ENCODE results near the gene COX14. TPM values are rescaled to one million over a fixed set of nuclear protein-coding genes. Genes with fewer than 3 reads are reported as not detected.

COX14 gene
- total and polyA plus RNA-seq, 4 experiments from 2014 or later, result 53.3 to 354 (median 158) TPM

- H3K36me3 Mint-ChIP-seq, result peaks cover 32 to 68% of the 10 kb centered on the region in 2 donors
- no peaks in the 10 kb centered on the region for H3K27me3 Mint-ChIP-seq
- no peak for DNase-seq
- peaks cover 16% of the 10 kb centered on the region for H3K4me1 ChIP-seq (ENCODE audit: insufficient read depth, low read length)
- ChIA-PET POLR2A (ENCODE audit: partially characterized antibody) (interaction anchor here (5.0 kb wide), 1 partner anchor 10 kb away, joined by 35 read pairs; the partner anchor contains the start of gene COX14), CTCF (ENCODE audit: partially characterized antibody) (interaction anchor here (3.6 kb wide), 1 partner anchor 10 kb away, joined by 24 read pairs; the partner anchor contains the start of gene COX14)
- peaks cover 53% of the 10 kb centered on the region for H3K36me3 ChIP-seq (ENCODE audit: insufficient read depth, low read length)
- no peaks in the 10 kb centered on the region for H3K27me3 ChIP-seq (ENCODE audit: insufficient read depth, low read length)
- intact Hi-C loops (cut with micrococcal nuclease), result no loop called here
- no peak overlapping the region for H3K4me3 Mint-ChIP-seq
- no peaks in the 10 kb centered on the region for H3K9me3 Mint-ChIP-seq
- H3K4me3 ChIP-seq (ENCODE audit: low read length in 2 of 2), result no peak overlapping the region
- H3K27ac Mint-ChIP-seq, result peak overlapping the region in 3 of 7 donors; percentile 9 to 39 (median 25)
- H3K4me1 Mint-ChIP-seq, result peaks cover 26 to 51% (median 38%) of the 10 kb centered on the region in 4 donors
- H3K9me3 ChIP-seq (ENCODE audit: control insufficient read depth in 1 of 2, low read length in 2 of 2), result no peaks in the 10 kb centered on the region
- no peak overlapping the region for H3K27ac ChIP-seq (ENCODE audit: low read depth, low read length)
These were observed 9.6 kb downstream of the COX14 start for GRCh38 chr12:50121641-50122040.

- Histone ChIP-seq H3K27me3 (ENCODE audit: insufficient read depth, low read length) (no peaks in the 10 kb centered on the region), H3K27ac (ENCODE audit: low read depth, low read length) (no peak overlapping the region), H3K4me3 (ENCODE audit: low read length in 2 of 2) (no peak overlapping the region), H3K4me1 (ENCODE audit: insufficient read depth, low read length) (peaks cover 10% of the 10 kb centered on the region), H3K9me3 (ENCODE audit: control insufficient read depth in 1 of 2, low read length in 2 of 2) (no peaks in the 10 kb centered on the region), H3K36me3 (ENCODE audit: insufficient read depth, low read length) (peaks cover 58% of the 10 kb centered on the region)
- no peaks in the 10 kb centered on the region for H3K27me3 Mint-ChIP-seq
- intact Hi-C loops (cut with micrococcal nuclease), result no loop called here
- ChIA-PET CTCF (ENCODE audit: partially characterized antibody) (interaction anchor here (0.7 to 3.6 kb wide), 2 partner anchors 12 to 36 kb away, joined by 3 to 24 read pairs; partner anchors contain the start of gene COX14), POLR2A (ENCODE audit: partially characterized antibody) (interaction anchor here (5.0 kb wide), 1 partner anchor 11 kb away, joined by 35 read pairs; the partner anchor contains the start of gene COX14)
- peak overlapping the region in 1 of 7 donors; percentile 29 for H3K27ac Mint-ChIP-seq
- H3K4me1 Mint-ChIP-seq, result peaks cover 29 to 48% (median 37%) of the 10 kb centered on the region in 4 donors
- H3K4me3 Mint-ChIP-seq, result no peak overlapping the region
- no peak for DNase-seq
- no peaks in the 10 kb centered on the region for H3K9me3 Mint-ChIP-seq
- H3K36me3 Mint-ChIP-seq, result peaks cover 35 to 75% of the 10 kb centered on the region in 2 donors
These were observed 11.2 kb downstream of the COX14 start for GRCh38 chr12:50123203-50123602.

DNA sequence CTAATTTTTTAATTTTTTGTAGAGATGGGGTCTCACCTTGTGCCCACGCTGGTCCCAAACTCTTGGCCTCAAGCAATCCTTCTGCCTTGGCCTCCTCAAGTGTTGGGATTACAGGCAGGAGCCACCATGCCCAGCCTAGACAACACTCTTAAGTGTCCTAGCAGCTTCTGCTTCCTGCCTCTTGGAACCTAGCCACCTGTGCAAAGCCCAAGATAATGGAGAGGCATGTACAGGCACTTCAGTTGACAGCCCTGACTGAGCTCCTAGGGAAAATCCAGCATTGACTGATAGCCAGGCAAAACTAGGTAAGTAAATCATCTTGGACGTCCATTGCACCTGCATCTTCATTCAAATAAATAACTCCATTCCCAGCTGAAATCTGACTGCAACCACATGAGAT is 15.5 kb downstream of the COX14 start:
- no peaks in the 10 kb centered on the region for H3K27me3 ChIP-seq (ENCODE audit: insufficient read depth, low read length)
- intact Hi-C loops (cut with micrococcal nuclease), result no loop called here
- H3K36me3 ChIP-seq (ENCODE audit: insufficient read depth, low read length), result peaks cover 40% of the 10 kb centered on the region
- no peak for DNase-seq
- ChIA-PET CTCF (ENCODE audit: partially characterized antibody) (interaction anchor here (1.1 to 6.4 kb wide), 4 partner anchors 16 to 160 kb away, joined by 3 to 58 read pairs (median 6); partner anchors contain the start of gene COX14), POLR2A (ENCODE audit: partially characterized antibody) (interaction anchor here (4.7 kb wide), 1 partner anchor 16 kb away, joined by 28 read pairs; the partner anchor contains the start of gene COX14)
- Mint-ChIP-seq H3K27ac (peak overlapping the region in 3 of 7 donors; percentile 43 to 84 (median 45)), H3K36me3 (peaks cover 47 to 71% of the 10 kb centered on the region in 2 donors), H3K4me1 (peaks cover 20 to 36% (median 25%) of the 10 kb centered on the region in 4 donors), H3K4me3 (no peak overlapping the region), H3K9me3 (no peaks in the 10 kb centered on the region), H3K27me3 (no peaks in the 10 kb centered on the region)
- peaks cover 3% of the 10 kb centered on the region for H3K4me1 ChIP-seq (ENCODE audit: insufficient read depth, low read length)
- no peak overlapping the region for H3K4me3 ChIP-seq (ENCODE audit: low read length in 2 of 2)
- no peaks in the 10 kb centered on the region for H3K9me3 ChIP-seq (ENCODE audit: control insufficient read depth in 1 of 2, low read length in 2 of 2)
- no peak overlapping the region for H3K27ac ChIP-seq (ENCODE audit: low read depth, low read length)

GRCh38 chr12:50129290-50129689 is 17.3 kb downstream of the COX14 start:
- no peaks in the 10 kb centered on the region for H3K27me3 ChIP-seq (ENCODE audit: insufficient read depth, low read length)
- H3K27ac ChIP-seq (ENCODE audit: low read depth, low read length), result no peak overlapping the region
- H3K9me3 ChIP-seq (ENCODE audit: control insufficient read depth in 1 of 2, low read length in 2 of 2), result no peaks in the 10 kb centered on the region
- Mint-ChIP-seq H3K9me3 (no peaks in the 10 kb centered on the region), H3K4me1 (peaks cover 20 to 34% (median 26%) of the 10 kb centered on the region in 4 donors), H3K27ac (no peak overlapping the region), H3K27me3 (no peaks in the 10 kb centered on the region), H3K4me3 (no peak overlapping the region), H3K36me3 (peaks cover 43 to 69% of the 10 kb centered on the region in 2 donors)
- no peak for DNase-seq
- H3K36me3 ChIP-seq (ENCODE audit: insufficient read depth, low read length), result peaks cover 40% of the 10 kb centered on the region
- H3K4me3 ChIP-seq (ENCODE audit: low read length in 2 of 2), result no peak overlapping the region
- H3K4me1 ChIP-seq (ENCODE audit: insufficient read depth, low read length), result peaks cover 3% of the 10 kb centered on the region
- intact Hi-C loops (cut with micrococcal nuclease), result no loop called here
- ChIA-PET POLR2A (ENCODE audit: partially characterized antibody) (interaction anchor here (0.9 to 4.7 kb wide), 4 partner anchors 10 to 38 kb away, joined by 3 to 28 read pairs (median 5); partner anchors contain the start of genes CERS5 and COX14), CTCF (ENCODE audit: partially characterized antibody) (interaction anchor here (0.6 to 6.4 kb wide), 9 partner anchors 17 to 1051 kb away, joined by 3 to 58 read pairs (median 5); partner anchors contain the start of gene COX14)

DNA sequence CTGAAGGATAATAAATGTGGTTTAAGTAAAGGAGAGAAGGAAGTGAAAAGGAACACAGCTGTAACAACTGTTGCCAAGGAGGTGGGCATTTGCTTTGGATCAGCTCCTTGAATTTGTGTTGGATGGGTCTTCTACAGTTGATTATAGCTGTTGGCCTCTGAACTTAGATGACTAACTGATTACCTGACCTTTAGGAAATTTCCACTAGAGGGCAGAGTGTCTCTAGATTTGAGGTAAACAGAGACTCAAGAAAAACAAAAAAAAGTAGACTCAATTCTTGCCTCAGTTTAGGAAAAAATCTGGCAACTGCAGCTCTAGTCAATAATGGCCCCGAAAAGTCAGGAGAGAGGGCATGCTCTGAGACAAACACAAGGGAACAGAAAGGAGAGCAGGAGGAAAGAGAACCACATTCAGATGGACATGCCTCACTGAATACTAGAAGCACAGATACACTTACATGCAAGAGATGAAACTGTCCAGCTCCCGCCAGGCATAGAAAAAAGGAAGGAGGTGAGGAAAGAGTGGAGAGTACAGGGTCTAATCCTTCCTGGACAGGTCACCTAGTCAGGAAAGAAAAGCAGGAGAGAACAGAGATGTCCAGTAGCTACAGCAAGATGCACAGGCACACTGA is 20.6 kb downstream of the COX14 start:
- Histone ChIP-seq H3K9me3 (ENCODE audit: control insufficient read depth in 1 of 2, low read length in 2 of 2) (no peaks in the 10 kb centered on the region), H3K27ac (ENCODE audit: low read depth, low read length) (no peak overlapping the region), H3K36me3 (ENCODE audit: insufficient read depth, low read length) (peaks cover 47% of the 10 kb centered on the region), H3K4me1 (ENCODE audit: insufficient read depth, low read length) (no peaks in the 10 kb centered on the region), H3K27me3 (ENCODE audit: insufficient read depth, low read length) (no peaks in the 10 kb centered on the region), H3K4me3 (ENCODE audit: low read length in 2 of 2) (no peak overlapping the region)
- CTCF ChIA-PET (ENCODE audit: partially characterized antibody), result interaction anchor here (0.7 to 6.4 kb wide), 16 partner anchors 14 to 67 kb away, joined by 3 to 58 read pairs (median 4); partner anchors contain the start of genes CERS5 and COX14
- H3K27ac Mint-ChIP-seq, result peak overlapping the region in 6 of 7 donors; percentile 14 to 84 (median 68)
- POLR2A ChIA-PET (ENCODE audit: partially characterized antibody), result interaction anchor here (1.4 to 1.5 kb wide), 2 partner anchors 21 to 36 kb away, joined by 3 to 8 read pairs; partner anchors contain the start of gene COX14
- no peak overlapping the region for H3K4me3 Mint-ChIP-seq
- intact Hi-C loops (cut with micrococcal nuclease), result loop anchor here (1.0 to 5.0 kb wide), 4 partner anchors 20 to 182 kb away; partner anchors contain the start of gene COX14
- H3K36me3 Mint-ChIP-seq, result peaks cover 38 to 69% of the 10 kb centered on the region in 2 donors
- H3K9me3 Mint-ChIP-seq, result no peaks in the 10 kb centered on the region
- H3K27me3 Mint-ChIP-seq, result no peaks in the 10 kb centered on the region
- H3K4me1 Mint-ChIP-seq, result peaks cover 12 to 28% (median 13%) of the 10 kb centered on the region in 4 donors
- DNase-seq, result peak in 4 of 5 donors; percentile 48 to 54 (median 52)

DNA sequence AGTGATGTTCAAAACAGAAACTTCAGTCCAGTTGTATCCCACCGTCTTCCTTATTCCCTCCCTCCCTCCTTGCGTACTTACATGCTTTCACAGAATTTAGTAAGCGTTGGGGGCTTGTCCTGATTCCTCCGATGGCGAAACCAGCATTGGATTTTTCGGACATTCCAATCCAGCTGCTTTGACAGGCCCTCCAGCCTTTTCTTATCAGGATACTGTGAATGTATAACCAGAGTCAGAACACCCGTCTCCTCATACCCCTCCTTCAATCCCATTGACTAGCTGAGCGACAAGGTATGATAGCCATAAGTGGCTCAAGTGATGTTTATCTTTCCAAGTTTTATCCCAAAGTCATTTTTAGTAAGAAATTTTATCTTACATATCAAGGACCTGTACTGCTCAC is 31.0 kb downstream of the COX14 start:
- Mint-ChIP-seq H3K27me3 (no peaks in the 10 kb centered on the region), H3K9me3 (no peaks in the 10 kb centered on the region), H3K27ac (peak overlapping the region in 1 of 7 donors; percentile 15), H3K4me1 (peaks cover 4 to 14% (median 8%) of the 10 kb centered on the region in 4 donors), H3K4me3 (no peak overlapping the region), H3K36me3 (peaks cover 11 to 40% of the 10 kb centered on the region in 2 donors)
- no peak overlapping the region for H3K4me3 ChIP-seq (ENCODE audit: low read length in 2 of 2)
- CTCF ChIA-PET (ENCODE audit: partially characterized antibody), result no interaction called here
- H3K27ac ChIP-seq (ENCODE audit: low read depth, low read length), result no peak overlapping the region
- intact Hi-C loops (cut with micrococcal nuclease), result no loop called here
- no peaks in the 10 kb centered on the region for H3K27me3 ChIP-seq (ENCODE audit: insufficient read depth, low read length)
- H3K9me3 ChIP-seq (ENCODE audit: control insufficient read depth in 1 of 2, low read length in 2 of 2), result no peaks in the 10 kb centered on the region
- peaks cover 25% of the 10 kb centered on the region for H3K36me3 ChIP-seq (ENCODE audit: insufficient read depth, low read length)
- DNase-seq, result no peak
- no peaks in the 10 kb centered on the region for H3K4me1 ChIP-seq (ENCODE audit: insufficient read depth, low read length)
- POLR2A ChIA-PET (ENCODE audit: partially characterized antibody), result interaction anchor here (1.2 kb wide), 1 partner anchor 58 kb away, joined by 3 read pairs; the partner anchor contains the start of gene SMARCD1

GRCh38 chr12:50145439-50145838 is 33.4 kb downstream of the COX14 start:
- Histone ChIP-seq H3K27ac (ENCODE audit: low read depth, low read length) (no peak overlapping the region), H3K4me1 (ENCODE audit: insufficient read depth, low read length) (peaks cover 6% of the 10 kb centered on the region), H3K9me3 (ENCODE audit: control insufficient read depth in 1 of 2, low read length in 2 of 2) (no peaks in the 10 kb centered on the region), H3K27me3 (ENCODE audit: insufficient read depth, low read length) (no peaks in the 10 kb centered on the region), H3K4me3 (ENCODE audit: low read length in 2 of 2) (no peak overlapping the region), H3K36me3 (ENCODE audit: insufficient read depth, low read length) (peaks cover 19% of the 10 kb centered on the region)
- H3K27me3 Mint-ChIP-seq, result no peaks in the 10 kb centered on the region
- ChIA-PET POLR2A (ENCODE audit: partially characterized antibody) (interaction anchor here (1.1 kb wide), 1 partner anchor 33 kb away, joined by 3 read pairs; the partner anchor contains the start of gene COX14), CTCF (ENCODE audit: partially characterized antibody) (interaction anchor here (1.9 to 2.6 kb wide), 3 partner anchors 13 to 30 kb away, joined by 4 to 10 read pairs (median 8); no protein-coding TSS in a partner anchor)
- H3K4me1 Mint-ChIP-seq, result peaks cover 12 to 18% (median 15%) of the 10 kb centered on the region in 4 donors
- H3K4me3 Mint-ChIP-seq, result no peak overlapping the region
- H3K27ac Mint-ChIP-seq, result no peak overlapping the region
- DNase-seq, result no peak
- intact Hi-C loops (cut with micrococcal nuclease), result no loop called here
- peaks cover 5 to 31% of the 10 kb centered on the region in 2 donors for H3K36me3 Mint-ChIP-seq
- no peaks in the 10 kb centered on the region for H3K9me3 Mint-ChIP-seq
